Measurements from ENCODE around the gene OR2AK2. TPM values are rescaled to one million over a fixed set of nuclear protein-coding genes. Genes with fewer than 3 reads are reported as not detected.

OR2AK2 gene
- total RNA-seq, 1 experiment from 2014 or later: not detected

- Histone ChIP-seq H3K4me2 (no peak overlapping the region), H3F3A (ENCODE audit: insufficient read depth, low read depth) (no peaks in the 10 kb centered on the region), H2AFZ (no peak overlapping the region), H3K36me3 (ENCODE audit: low read depth) (no peaks in the 10 kb centered on the region), H3K27me3 (ENCODE audit: insufficient read depth, low read depth) (no peaks in the 10 kb centered on the region), H3K79me2 (ENCODE audit: low read depth) (no peaks in the 10 kb centered on the region), H3K4me3 (no peak overlapping the region), H3K9me3 (ENCODE audit: insufficient read depth, low read depth) (no peaks in the 10 kb centered on the region), H3K9me2 (ENCODE audit: insufficient read depth) (no peaks in the 10 kb centered on the region), H4K20me1 (ENCODE audit: insufficient read depth) (no peaks in the 10 kb centered on the region), H3K27ac (no peak overlapping the region), H3K4me1 (replicated peaks; ENCODE audit: insufficient read depth) (no peaks in the 10 kb centered on the region)
- no peak for TF ChIP-seq CTCF (conservative IDR thresholded peaks at IDR 0.05)
- TF ChIP-seq EZH2 (IDR thresholded peaks at IDR 0.05; ENCODE audit: low read depth): no peak
- CTCF ChIA-PET: no interaction called here
- BruUV-seq (replicated peaks): no TSS peak
- POLR2A ChIA-PET (ENCODE audit: unreplicated experiment): no interaction called here
- intact Hi-C loops (cut with micrococcal nuclease; ENCODE audit: unreplicated experiment): no loop called here
- DNase-seq: no peak
Measured at GRCh38 chr1:248009681-248010080, 44.6 kb downstream of the OR2AK2 start.

GRCh38 chr1:248013229-248013710 lies 48.2 kb downstream of the OR2AK2 start, which contains the start of gene OR2L5:
TSS of gene OR2L5 (plus strand) at chr1:248013660. CDS start at chr1:248021948, 8,288 bp downstream.
- no peak within 1 kb of the TSS for H2AFZ ChIP-seq
- BruUV-seq (replicated peaks): no TSS peak
- ChIA-PET CTCF (no interaction called here), POLR2A (ENCODE audit: unreplicated experiment) (no interaction called here)
- TF ChIP-seq CTCF (conservative IDR thresholded peaks at IDR 0.05) (no peak), EZH2 (IDR thresholded peaks at IDR 0.05; ENCODE audit: low read depth) (no peak)
- DNase-seq: no peak
- no peaks in the 10 kb centered on the region for H3K27me3 ChIP-seq (ENCODE audit: insufficient read depth, low read depth)
- no peaks in the 10 kb centered on the region for H3K79me2 ChIP-seq (ENCODE audit: low read depth)
- H3K9me2 ChIP-seq (ENCODE audit: insufficient read depth): no peaks in the 10 kb centered on the region
- no peaks in the 10 kb centered on the region for H3K4me1 ChIP-seq (replicated peaks; ENCODE audit: insufficient read depth)
- H3K9me3 ChIP-seq (ENCODE audit: insufficient read depth, low read depth): no peaks in the 10 kb centered on the region
- no peak within 1 kb of the TSS for H3K27ac ChIP-seq
- no peak within 1 kb of the TSS for H3K4me2 ChIP-seq
- no peaks in the 10 kb centered on the region for H3F3A ChIP-seq (ENCODE audit: insufficient read depth, low read depth)
- no peaks in the 10 kb centered on the region for H3K36me3 ChIP-seq (ENCODE audit: low read depth)
- H4K20me1 ChIP-seq (ENCODE audit: insufficient read depth): no peaks in the 10 kb centered on the region
- intact Hi-C loops (cut with micrococcal nuclease; ENCODE audit: unreplicated experiment): no loop called here
- no peak within 1 kb of the TSS for H3K4me3 ChIP-seq

- intact Hi-C loops (cut with micrococcal nuclease; ENCODE audit: unreplicated experiment): no loop called here
- no peak overlapping the region for H3K4me3 ChIP-seq
- no peaks in the 10 kb centered on the region for H3K79me2 ChIP-seq (ENCODE audit: low read depth)
- no peak overlapping the region for H2AFZ ChIP-seq
- no peak overlapping the region for H3K27ac ChIP-seq
- BruUV-seq (replicated peaks): no TSS peak
- H3F3A ChIP-seq (ENCODE audit: insufficient read depth, low read depth): no peaks in the 10 kb centered on the region
- no peaks in the 10 kb centered on the region for H4K20me1 ChIP-seq (ENCODE audit: insufficient read depth)
- POLR2A ChIA-PET (ENCODE audit: unreplicated experiment): no interaction called here
- CTCF ChIA-PET: no interaction called here
- no peaks in the 10 kb centered on the region for H3K27me3 ChIP-seq (ENCODE audit: insufficient read depth, low read depth)
- no peaks in the 10 kb centered on the region for H3K4me1 ChIP-seq (replicated peaks; ENCODE audit: insufficient read depth)
- no peaks in the 10 kb centered on the region for H3K9me2 ChIP-seq (ENCODE audit: insufficient read depth)
- TF ChIP-seq EZH2 (IDR thresholded peaks at IDR 0.05; ENCODE audit: low read depth): no peak
- no peak for TF ChIP-seq CTCF (conservative IDR thresholded peaks at IDR 0.05)
- H3K4me2 ChIP-seq: no peak overlapping the region
- no peak for DNase-seq
- H3K36me3 ChIP-seq (ENCODE audit: low read depth): no peaks in the 10 kb centered on the region
- H3K9me3 ChIP-seq (ENCODE audit: insufficient read depth, low read depth): no peaks in the 10 kb centered on the region
Measured at GRCh38 chr1:248015803-248016202, 50.8 kb downstream of the OR2AK2 start.

Other genes starting within 250 kb of the OR2AK2 start
- not detected in 2 replicates for gene OR6F1, start 248.6 kb upstream of the OR2AK2 start, total RNA-seq (2021)
- not detected in 2 replicates for gene OR14K1, start 226.6 kb upstream of the OR2AK2 start, total RNA-seq (2021)
- not detected in 2 replicates for gene OR14A2, start 217.1 kb upstream of the OR2AK2 start, total RNA-seq (2021)
- gene OR1C1, start 204.7 kb upstream of the OR2AK2 start, total RNA-seq (2021): not detected in 2 replicates
- gene OR14A16, start 141.1 kb upstream of the OR2AK2 start, total RNA-seq (2021): not detected in 2 replicates
- not detected in 2 replicates for gene OR11L1, start 123.3 kb upstream of the OR2AK2 start, total RNA-seq (2021)
- gene TRIM58, start 108.0 kb upstream of the OR2AK2 start, total RNA-seq (2021): not detected in 2 replicates
- not detected in 2 replicates for gene OR2W3, start 69.6 kb upstream of the OR2AK2 start, total RNA-seq (2021)
- gene OR2T8, start 45.0 kb upstream of the OR2AK2 start, total RNA-seq (2021): not detected in 2 replicates
- not detected in 2 replicates for gene OR2AJ1, start 40.3 kb upstream of the OR2AK2 start, total RNA-seq (2021)
- gene OR2L8, start 16.4 kb upstream of the OR2AK2 start, total RNA-seq (2021): not detected in 2 replicates
- gene OR2L5, start 48.4 kb downstream of the OR2AK2 start, total RNA-seq (2021): not detected in 2 replicates
- 0.10 and 0.13 TPM in 2 replicates for gene OR2L2, start 64.8 kb downstream of the OR2AK2 start, total RNA-seq (2021)
- gene OR2L3, start 81.6 kb downstream of the OR2AK2 start, total RNA-seq (2021): not detected in 2 replicates
- gene OR2L13, start 130.0 kb downstream of the OR2AK2 start, total RNA-seq (2021): not detected in 2 replicates
- gene OR2M5, start 179.9 kb downstream of the OR2AK2 start, total RNA-seq (2021): not detected in 2 replicates
- gene OR2M2, start 209.6 kb downstream of the OR2AK2 start, total RNA-seq (2021): not detected in 2 replicates
- 0.20 and 0.35 TPM in 2 replicates for gene OR2M3, start 232.0 kb downstream of the OR2AK2 start, total RNA-seq (2021)